ENCODE results near the gene MPZL2.

MPZL2 gene

DNA sequence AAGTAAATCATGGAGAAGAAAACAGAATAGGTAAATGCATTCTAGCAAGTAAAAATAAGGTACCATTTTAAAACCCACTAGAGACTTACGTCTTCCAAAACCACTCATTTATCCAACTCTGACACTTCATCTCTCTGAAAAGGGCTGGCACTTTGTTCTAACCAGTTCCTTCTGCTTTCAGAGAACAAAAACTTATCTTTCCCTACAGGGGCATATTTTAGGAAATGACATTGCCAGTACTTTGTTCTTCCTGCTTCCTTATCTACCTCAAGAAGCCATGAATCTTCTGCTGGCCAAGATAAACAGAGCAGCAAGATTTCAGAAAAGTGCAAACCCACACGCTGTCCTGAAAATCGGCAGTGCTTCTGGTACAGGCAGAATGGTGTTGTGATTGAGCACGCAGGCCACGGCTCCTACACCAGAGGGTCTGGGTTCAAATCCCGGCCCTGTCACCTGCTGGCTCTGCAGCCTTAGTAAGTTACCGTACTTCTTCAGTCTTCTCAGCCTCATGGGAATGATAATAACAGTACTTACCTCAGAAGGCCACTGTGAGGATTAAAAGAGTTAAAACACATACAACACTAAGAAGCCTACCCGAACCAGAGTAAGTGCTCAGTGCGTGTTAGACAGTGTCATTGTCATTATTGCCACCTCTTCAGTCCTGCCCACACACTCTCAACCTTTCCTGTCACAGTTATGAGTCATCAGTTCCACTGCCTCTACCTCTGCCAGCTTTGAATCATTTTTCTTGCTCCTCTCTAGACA lies 22.9 kb downstream of the MPZL2 start:
- DNase-seq = no peak

DNA sequence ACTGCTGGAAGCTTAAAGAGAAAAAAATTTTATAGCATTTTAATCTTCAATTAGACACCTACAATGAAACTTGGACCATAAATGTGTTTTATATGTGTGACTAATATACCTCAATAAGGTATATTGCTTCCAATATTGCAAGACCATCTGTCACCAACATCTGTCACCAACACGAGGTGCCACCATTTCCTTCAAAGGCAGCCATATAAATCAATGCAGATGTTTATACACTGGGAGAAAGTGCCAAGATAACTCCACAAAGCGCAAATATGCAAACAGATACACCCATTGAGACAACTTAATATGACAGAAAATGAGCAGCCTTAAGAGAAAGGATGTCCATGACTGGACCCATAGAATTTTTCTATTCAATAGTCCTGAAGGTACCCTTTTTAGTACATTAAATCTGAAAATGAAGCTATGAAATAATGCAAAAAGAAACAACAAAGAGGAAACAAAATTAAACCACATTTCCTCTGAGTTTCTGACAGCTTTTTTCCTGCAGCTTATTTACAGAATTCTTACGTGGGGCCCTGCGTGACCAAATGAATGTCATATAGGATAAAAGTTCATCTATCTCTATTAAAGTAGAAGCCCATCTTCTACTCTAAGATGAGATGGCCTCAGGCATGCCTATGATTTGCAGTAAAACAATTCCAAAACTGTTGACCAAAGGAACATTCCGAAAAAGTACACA lies 24.4 kb downstream of the MPZL2 start:
- DNase-seq = no peak

GRCh38 chr11:118238929-118239328 lies 25.2 kb downstream of the MPZL2 start:
- no peak for DNase-seq

GRCh38 chr11:118238421-118238820 lies 25.7 kb downstream of the MPZL2 start:
- no peak for DNase-seq

DNA sequence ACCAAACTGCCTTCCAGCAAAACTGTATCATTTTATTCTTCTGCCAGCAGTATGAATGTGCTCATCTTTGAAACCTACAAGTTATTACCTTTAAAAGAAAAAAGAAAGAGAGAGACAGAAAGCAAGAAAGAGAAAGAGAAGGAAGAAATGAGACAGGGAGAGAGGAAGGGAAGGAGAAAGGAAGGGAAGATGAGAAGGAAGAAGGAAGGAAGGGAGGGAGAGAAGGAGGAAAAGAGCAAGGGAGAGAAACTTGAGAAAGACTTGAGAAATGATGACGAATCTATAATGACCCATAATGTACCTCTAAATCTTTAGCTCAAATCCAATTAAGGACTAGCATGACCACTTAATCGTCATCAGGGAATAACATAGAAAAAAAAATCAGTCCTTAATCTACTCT lies 27.9 kb downstream of the MPZL2 start:
- no peak for DNase-seq

DNA sequence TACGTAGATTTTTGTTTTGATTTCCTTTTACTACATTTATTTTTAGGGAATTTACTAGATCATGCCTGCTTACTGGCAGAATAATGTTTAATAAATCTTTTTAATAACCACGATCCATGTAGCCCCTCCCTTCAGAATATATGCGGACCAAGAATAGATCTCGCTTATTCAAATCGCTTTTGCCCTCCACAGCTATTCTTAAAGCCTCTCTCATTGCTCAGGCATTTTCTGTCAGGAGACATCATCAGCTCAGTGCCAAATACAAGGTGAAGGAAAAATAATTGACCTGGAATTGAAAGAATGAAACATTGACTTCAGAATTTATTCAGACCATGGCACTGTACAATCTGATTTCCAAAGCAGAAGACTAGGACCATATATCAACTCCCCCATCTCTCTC lies 29.3 kb downstream of the MPZL2 start:
- no peak for DNase-seq

DNA sequence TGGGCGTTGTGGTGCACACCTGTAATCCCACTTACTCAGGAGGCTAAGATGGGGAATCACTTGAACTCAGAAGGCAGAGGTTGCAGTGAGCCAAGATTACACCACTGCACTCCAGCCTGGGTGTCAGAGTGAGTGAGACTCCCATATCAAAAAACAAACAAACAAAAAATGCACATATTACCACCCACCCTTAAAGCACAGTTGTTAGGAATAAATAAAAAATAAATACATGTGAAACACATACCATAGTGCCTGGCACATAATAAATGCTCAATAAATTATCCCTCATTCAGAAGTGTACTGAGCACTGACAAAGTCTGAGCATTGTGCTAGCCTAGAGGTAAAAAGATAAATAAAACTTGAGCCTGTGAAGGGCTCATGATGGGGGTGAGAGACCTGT lies 30.2 kb downstream of the MPZL2 start:
- no peak for DNase-seq

GRCh38 chr11:118233377-118233776 lies 30.7 kb downstream of the MPZL2 start:
- no peak for DNase-seq

- no peak for DNase-seq
Observed at GRCh38 chr11:118232659-118233058, 31.4 kb downstream of the MPZL2 start.

DNA sequence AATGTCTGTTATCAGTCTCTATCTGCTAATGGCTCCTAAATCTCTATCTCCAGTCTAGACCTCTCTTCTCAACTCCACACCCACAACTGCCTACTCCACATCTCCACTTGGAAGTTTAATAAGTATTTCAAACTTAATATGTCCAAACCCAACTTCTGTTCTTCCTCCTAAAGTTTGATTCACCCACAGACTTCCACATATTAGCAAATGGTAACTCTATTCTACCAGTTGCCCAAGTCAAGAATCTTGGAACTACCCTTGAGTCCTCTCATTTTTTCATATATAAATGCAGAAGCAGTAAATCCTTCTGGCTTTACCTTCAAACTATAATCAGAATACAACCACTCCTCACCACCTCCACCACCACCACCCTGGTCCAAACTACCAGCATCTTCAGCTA lies 32.6 kb downstream of the MPZL2 start:
- DNase-seq = no peak

- DNase-seq = no peak
Observed at GRCh38 chr11:118230088-118230487, 34.0 kb downstream of the MPZL2 start.

- no peak for DNase-seq
Observed at GRCh38 chr11:118229274-118229847, 34.7 kb downstream of the MPZL2 start.

DNA sequence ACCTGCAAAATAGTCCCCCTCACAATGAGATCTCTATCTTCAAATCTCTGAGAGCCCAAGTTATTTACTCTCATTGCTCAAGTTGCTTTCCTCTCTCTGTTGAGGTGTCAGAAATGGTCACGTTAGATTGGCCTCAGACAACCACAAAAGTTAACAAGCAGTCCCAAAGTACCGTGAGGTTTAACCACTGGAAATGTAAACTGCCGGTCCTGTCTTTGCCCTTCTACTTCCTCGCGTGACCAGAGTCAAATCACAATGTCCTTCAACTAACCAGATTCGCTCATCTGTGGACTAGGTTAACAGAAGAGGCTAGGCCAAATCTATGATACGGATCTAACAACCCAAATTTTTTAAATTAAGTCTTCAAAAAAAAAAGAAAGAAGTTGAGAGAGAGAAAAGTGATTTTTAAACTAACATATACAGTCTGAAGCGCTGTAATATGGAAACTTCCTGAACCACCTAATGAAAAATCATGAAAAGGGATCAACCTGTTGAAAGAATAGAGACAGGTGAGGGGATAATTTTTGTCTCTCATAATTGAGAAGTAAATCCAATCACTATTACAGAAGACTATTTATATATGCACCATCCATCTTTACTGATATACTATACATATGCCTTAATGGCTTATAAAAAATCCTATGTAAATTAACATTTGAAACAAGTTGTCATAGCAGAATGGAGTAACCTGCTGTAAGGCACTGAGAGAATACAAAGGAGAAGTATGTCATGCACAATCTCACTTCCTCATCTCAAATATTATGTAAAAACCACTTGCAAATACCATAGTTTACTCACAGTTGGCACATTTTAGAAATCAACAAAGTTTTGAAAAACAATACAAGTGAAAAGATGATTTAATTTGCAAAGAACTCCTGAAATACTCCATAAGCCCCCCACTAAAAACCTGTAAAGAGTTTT lies 36.0 kb downstream of the MPZL2 start:
- no peak for DNase-seq

DNA sequence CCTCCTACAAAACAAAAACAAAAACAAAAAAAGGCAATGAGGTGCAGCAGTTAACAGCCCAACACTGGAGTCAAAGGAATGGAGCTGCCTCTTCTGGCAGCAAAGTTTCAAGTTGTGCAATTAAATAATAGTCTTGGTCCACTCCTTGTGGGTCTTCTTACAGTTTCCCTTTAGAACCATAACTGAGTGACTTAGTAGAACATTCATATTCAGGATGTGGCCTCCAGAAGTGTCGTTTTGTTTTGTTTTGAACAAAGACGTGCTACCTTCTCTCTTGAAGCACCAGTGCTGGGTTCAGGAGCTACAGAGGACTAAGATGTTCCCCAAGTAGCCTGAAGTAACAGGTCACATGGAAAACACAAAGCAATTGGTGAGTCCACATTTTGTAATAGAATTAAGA lies 37.3 kb downstream of the MPZL2 start:
- DNase-seq = no peak

GRCh38 chr11:118226296-118226695 lies 37.8 kb downstream of the MPZL2 start:
- no peak for DNase-seq

GRCh38 chr11:118224511-118225188 lies 39.4 kb downstream of the MPZL2 start, which contains the start of gene JAML:
TSS of gene JAML (minus strand) at chr11:118225011. CDS start at chr11:118214866, 10,145 bp downstream.
- DNase-seq = no peak

- no peak for DNase-seq
Observed at GRCh38 chr11:118223992-118224391, 40.1 kb downstream of the MPZL2 start.

DNA sequence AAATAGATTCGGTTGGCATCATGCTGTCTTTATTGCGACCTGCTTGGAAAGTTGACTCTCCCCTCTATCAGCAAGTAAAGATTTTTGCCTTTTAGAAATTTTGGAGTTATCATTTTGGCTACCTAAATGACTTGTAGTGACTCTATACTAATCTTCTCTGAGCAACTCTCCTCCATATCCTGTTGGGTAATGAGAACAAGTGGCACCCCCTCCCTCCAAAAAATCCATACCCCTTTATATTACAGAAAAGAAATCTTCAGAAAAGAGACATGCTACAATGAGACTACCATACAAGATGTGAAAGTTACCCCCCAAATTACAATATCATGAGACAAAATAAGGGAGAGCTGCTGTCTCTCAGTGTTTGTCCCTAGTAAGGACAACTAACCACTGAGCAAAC lies 40.5 kb downstream of the MPZL2 start:
- DNase-seq = no peak

DNA sequence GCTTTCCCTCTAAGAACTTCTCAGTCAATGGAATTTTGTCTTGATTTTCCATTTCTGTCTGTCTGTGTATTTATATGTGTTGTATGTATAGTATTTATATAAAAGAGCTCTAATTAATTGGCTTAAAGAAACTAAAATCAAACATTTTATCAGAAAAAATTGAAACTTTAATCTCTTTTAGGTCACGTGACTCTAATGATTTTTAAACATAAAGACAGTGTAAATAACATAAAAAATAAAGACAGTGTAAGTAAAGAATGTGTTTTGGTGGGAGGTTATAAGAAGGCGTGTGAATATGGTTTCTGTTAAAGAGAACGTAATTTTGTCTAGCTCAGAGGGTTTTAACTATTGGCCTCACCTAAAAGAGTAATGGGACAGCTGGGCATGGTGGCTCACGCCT lies 41.7 kb downstream of the MPZL2 start:
- no peak for DNase-seq

GRCh38 chr11:118221419-118221818 lies 42.7 kb downstream of the MPZL2 start:
- no peak for DNase-seq

DNA sequence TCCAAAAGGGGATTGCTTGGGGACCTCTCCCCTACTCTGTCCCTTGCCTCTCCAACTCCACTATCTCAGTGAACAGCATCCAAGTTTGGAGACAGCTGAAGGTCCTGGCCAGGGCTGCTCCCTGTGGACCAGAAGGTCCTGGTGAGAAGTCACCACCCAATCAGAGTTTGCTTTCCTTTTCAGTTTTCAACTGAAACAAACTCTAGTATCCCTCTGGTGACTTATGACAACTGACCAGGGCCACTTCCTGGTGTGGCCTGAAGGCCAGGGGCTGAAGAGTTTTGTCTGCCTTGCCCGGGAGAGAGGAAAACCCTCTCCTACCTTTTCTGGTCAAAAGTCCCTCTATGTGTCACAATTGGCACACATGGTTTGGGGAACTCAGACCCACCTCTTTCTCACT lies 44.4 kb downstream of the MPZL2 start:
- no peak for DNase-seq

- DNase-seq = no peak
Observed at GRCh38 chr11:118219244-118219643, 44.9 kb downstream of the MPZL2 start.

GRCh38 chr11:118217575-118217974 lies 46.5 kb downstream of the MPZL2 start:
- no peak for DNase-seq

All from 8988T (cell line).